GM23248 (cell line): ENCODE data around the gene ERBB4. TPM values are rescaled to one million over a fixed set of nuclear protein-coding genes. Genes with fewer than 3 reads are reported as not detected.

Experiments used
- DNase-seq: peaks from one replicate; pipeline ENCODE4 v3.0.0-alpha.2; 2015
- H2AFZ ChIP-seq: fragments of 200-600 bp; sonication (generic); 2 replicates; pipeline ENCODE4 v1.6.1; 2016; ENCODE audit warnings: antibody characterized with exemption
- H3F3A ChIP-seq: fragments of 200-600 bp; sonication (generic); 2 replicates; pipeline ENCODE4 v1.6.1; 2016; ENCODE audit warnings: mild to moderate bottlenecking, antibody characterized with exemption, mixed run types; ENCODE audit not compliant: insufficient read depth
- H3K27ac ChIP-seq: fragments of 200-600 bp; sonication (generic); 2 replicates; pipeline ENCODE4 v1.5.1; 2016; ENCODE audit warnings: mild to moderate bottlenecking
- H3K27me3 ChIP-seq: fragments of 200-600 bp; sonication (generic); replicated peaks from 2 replicates; pipeline ENCODE4 v1.6.1; 2016; ENCODE audit warnings: mild to moderate bottlenecking; ENCODE audit not compliant: insufficient read depth
- H3K36me3 ChIP-seq: fragments of 200-600 bp; sonication (generic); 2 replicates; pipeline ENCODE4 v1.6.1; 2016; ENCODE audit warnings: low read depth, mild to moderate bottlenecking
- H3K4me1 ChIP-seq: fragments of 200-600 bp; sonication (generic); 2 replicates; pipeline ENCODE4 v1.6.1; 2016; ENCODE audit warnings: mild to moderate bottlenecking; ENCODE audit not compliant: insufficient read depth
- H3K4me2 ChIP-seq: fragments of 200-600 bp; sonication (generic); one replicate; pipeline ENCODE4 v1.6.1; 2016; ENCODE audit warnings: mild to moderate bottlenecking; ENCODE audit not compliant: unreplicated experiment
- H3K4me3 ChIP-seq: fragments of 200-600 bp; sonication (generic); 2 replicates; pipeline ENCODE4 v1.5.1; 2016; ENCODE audit warnings: mild to moderate bottlenecking
- H3K79me2 ChIP-seq: fragments of 200-600 bp; sonication (generic); 2 replicates; pipeline ENCODE4 v1.6.1; 2016; ENCODE audit warnings: mild to moderate bottlenecking; ENCODE audit not compliant: insufficient read depth
- H3K9ac ChIP-seq: fragments of 200-600 bp; sonication (generic); 2 replicates; pipeline ENCODE4 v1.6.1; 2016; ENCODE audit warnings: mild to moderate bottlenecking
- H3K9me2 ChIP-seq: fragments of 200-600 bp; sonication (generic); 2 replicates; pipeline ENCODE4 v1.6.1; 2016; ENCODE audit warnings: mixed run types, mild to moderate bottlenecking, moderate library complexity; ENCODE audit not compliant: insufficient read depth
- H3K9me3 ChIP-seq: fragments of 200-600 bp; sonication (generic); one replicate; pipeline ENCODE4 v1.6.1; 2017; ENCODE audit warnings: low read depth
- H4K20me1 ChIP-seq: fragments of 200-600 bp; sonication (generic); 2 replicates; pipeline ENCODE4 v1.6.0; 2016; ENCODE audit not compliant: insufficient read depth
- EZH2 ChIP-seq: fragments of 200-600 bp; sonication (generic); IDR thresholded peaks from 2 replicates; pipeline ENCODE4 v1.6.1; 2018; ENCODE audit warnings: antibody characterized with exemption, mild to moderate bottlenecking; ENCODE audit not compliant: insufficient read depth, poor library complexity, severe bottlenecking
- EZH2phosphoT487 ChIP-seq: fragments of 200-600 bp; sonication (generic); IDR thresholded peaks from 2 replicates; pipeline ENCODE4 v1.6.1; 2018; ENCODE audit warnings: antibody characterized with exemption, moderate library complexity, mild to moderate bottlenecking, low read depth; ENCODE audit not compliant: insufficient read depth
- WGBS, 2 experiments: methylation state at CpG; one replicate each; pipeline ENCODE4 v1.1.6; 2015 to 2017; ENCODE audit warnings: low lambda C conversion rate in 2 of 2, low coverage in 1 of 2; ENCODE audit errors: missing lambda C conversion rate in 2 of 2; 5-methylcytosine and 5-hydroxymethylcytosine counted together
- in situ Hi-C: fragments of 300-500 bp; cut with MboI; formaldehyde crosslinking; loops from 2 replicates; pipeline ENCODE4 v1.15.0; 2020
- polyA plus RNA-seq: library from polyadenylated mRNA; unstranded; fragments of >200 nt; fragmentation: Nextera tagmentation; extraction: Ambion mirVana; gene quantifications from 2 replicates; pipeline ENCODE4 v1.2.1, GENCODE V29; 2016
- total RNA-seq: library from RNA; depleted of rRNA; stranded (reverse); fragments of >200 nt; shearing (Covaris generic); gene quantifications from 2 replicates; pipeline ENCODE4 v1.2.3, GENCODE V29; 2014

The ERBB4 gene
- total and polyA plus RNA-seq, 2 experiments from 2014 or later = not detected

GRCh38 chr2:211748339-211748738, 790.3 kb downstream of the ERBB4 start:
- no peaks in the 10 kb centered on the region for H3K4me1 ChIP-seq
- no peak for TF ChIP-seq EZH2
- TF ChIP-seq EZH2phosphoT487 = no peak
- in situ Hi-C loops = no loop called here

GRCh38 chr2:211745295-211746097, 793.1 kb downstream of the ERBB4 start:
- in situ Hi-C loops = no loop called here
- peak; percentile 75 for DNase-seq

More at GRCh38 chr2:211748339-211748738, 790.3 kb downstream of the ERBB4 start:
- Histone ChIP-seq H3K27me3 (no peaks in the 10 kb centered on the region), H3K36me3 (no peaks in the 10 kb centered on the region), H3K79me2 (no peaks in the 10 kb centered on the region), H3K27ac (no peak overlapping the region), H2AFZ (no peak overlapping the region), H3K9ac (no peak overlapping the region), H3K4me2 (no peak overlapping the region), H4K20me1 (no peaks in the 10 kb centered on the region), H3K4me3 (no peak overlapping the region), H3K9me3 (no peaks in the 10 kb centered on the region), H3F3A (no peaks in the 10 kb centered on the region), H3K9me2 (no peaks in the 10 kb centered on the region)
- 67 to 83% methylated on average over 1 of the region's 1 CpG for WGBS, 2 experiments
- DNase-seq = no peak

GRCh38 chr2:211744379-211744778, 794.2 kb downstream of the ERBB4 start:
- no peaks in the 10 kb centered on the region for H3K9me3 ChIP-seq
- DNase-seq = no peak
- no peaks in the 10 kb centered on the region for H3F3A ChIP-seq
- H2AFZ ChIP-seq = no peak overlapping the region
- in situ Hi-C loops = no loop called here
- H3K9me2 ChIP-seq = no peaks in the 10 kb centered on the region
- H4K20me1 ChIP-seq = no peaks in the 10 kb centered on the region
- H3K4me1 ChIP-seq = no peaks in the 10 kb centered on the region
- H3K36me3 ChIP-seq = no peaks in the 10 kb centered on the region
- TF ChIP-seq EZH2phosphoT487 (no peak), EZH2 (no peak)
- no peak overlapping the region for H3K4me3 ChIP-seq
- H3K9ac ChIP-seq = no peak overlapping the region
- no peak overlapping the region for H3K4me2 ChIP-seq
- no peaks in the 10 kb centered on the region for H3K79me2 ChIP-seq
- no peak overlapping the region for H3K27ac ChIP-seq
- WGBS, 2 experiments = 57 to 62% methylated on average over 5 of the region's 5 CpGs
- no peaks in the 10 kb centered on the region for H3K27me3 ChIP-seq

More at GRCh38 chr2:211745295-211746097, 793.1 kb downstream of the ERBB4 start:
- H3K27me3 ChIP-seq = no peaks in the 10 kb centered on the region
- H3K36me3 ChIP-seq = no peaks in the 10 kb centered on the region
- no peak overlapping the region for H3K4me3 ChIP-seq
- no peaks in the 10 kb centered on the region for H3F3A ChIP-seq
- 40 to 46% methylated on average over 4 of the region's 4 CpGs for WGBS, 2 experiments
- no peaks in the 10 kb centered on the region for H3K4me1 ChIP-seq
- no peaks in the 10 kb centered on the region for H3K9me2 ChIP-seq
- no peaks in the 10 kb centered on the region for H3K79me2 ChIP-seq
- H3K27ac ChIP-seq = no peak overlapping the region
- H3K9me3 ChIP-seq = no peaks in the 10 kb centered on the region
- no peak overlapping the region for H3K4me2 ChIP-seq
- no peak overlapping the region for H3K9ac ChIP-seq
- H4K20me1 ChIP-seq = no peaks in the 10 kb centered on the region
- TF ChIP-seq EZH2phosphoT487 (no peak), EZH2 (no peak)
- H2AFZ ChIP-seq = no peak overlapping the region

- no peak overlapping the region for H3K27ac ChIP-seq
- H3K27me3 ChIP-seq = no peaks in the 10 kb centered on the region
- no peak overlapping the region for H3K4me2 ChIP-seq
- no peaks in the 10 kb centered on the region for H3K79me2 ChIP-seq
- no peaks in the 10 kb centered on the region for H4K20me1 ChIP-seq
- H3K4me1 ChIP-seq = no peaks in the 10 kb centered on the region
- in situ Hi-C loops = no loop called here
- no peaks in the 10 kb centered on the region for H3K9me2 ChIP-seq
- H2AFZ ChIP-seq = no peak overlapping the region
- H3K4me3 ChIP-seq = no peak overlapping the region
- H3K9ac ChIP-seq = no peak overlapping the region
- TF ChIP-seq EZH2 = no peak
- no peak for TF ChIP-seq EZH2phosphoT487
- 73 to 85% methylated on average over 4 of the region's 4 CpGs for WGBS, 2 experiments
- no peak for DNase-seq
- no peaks in the 10 kb centered on the region for H3F3A ChIP-seq
- H3K9me3 ChIP-seq = no peaks in the 10 kb centered on the region
- no peaks in the 10 kb centered on the region for H3K36me3 ChIP-seq
Observed at GRCh38 chr2:211741966-211742365, 796.6 kb downstream of the ERBB4 start.
